GM12891 (cell line): Measurements from ENCODE around the gene TLE3.

Experiments
- DNase-seq: peaks from one replicate; pipeline ENCODE4 v3.0.0; 2011; ENCODE audit warnings: low spot score; ENCODE audit not compliant: insufficient read length
- FAIRE-seq: peaks from 2 replicates; lab custom pipeline; 2011; peaks lifted over from hg19 to GRCh38; lab: Jason Lieb, UNC
- PAX5 ChIP-seq: IDR thresholded peaks from 2 replicates; pipeline ENCODE4 v1.6.1; 2011; ENCODE audit warnings: low read length, moderate library complexity, mild to moderate bottlenecking; ENCODE audit not compliant: insufficient read depth, severe bottlenecking
- POLR2A ChIP-seq: IDR thresholded peaks from 2 replicates; pipeline ENCODE4 v1.6.1; 2011; ENCODE audit warnings: low read depth, low read length, control low read depth
- POLR2AphosphoS5 ChIP-seq: IDR thresholded peaks from 2 replicates; pipeline ENCODE4 v1.6.1; 2011; ENCODE audit warnings: low read depth, low read length, control low read depth
- POU2F2 ChIP-seq: IDR thresholded peaks from 2 replicates; pipeline ENCODE4 v1.6.1; 2011; ENCODE audit warnings: low read depth, mild to moderate bottlenecking, control low read depth, low read length, moderate library complexity
- SPI1 ChIP-seq: IDR thresholded peaks from 2 replicates; pipeline ENCODE4 v1.6.1; 2011; ENCODE audit warnings: low read depth, low read length, control low read depth
- TAF1 ChIP-seq: IDR thresholded peaks from 2 replicates; pipeline ENCODE4 v1.6.1; 2011; ENCODE audit warnings: low read depth, low read length, control low read depth

TLE3 gene

DNA sequence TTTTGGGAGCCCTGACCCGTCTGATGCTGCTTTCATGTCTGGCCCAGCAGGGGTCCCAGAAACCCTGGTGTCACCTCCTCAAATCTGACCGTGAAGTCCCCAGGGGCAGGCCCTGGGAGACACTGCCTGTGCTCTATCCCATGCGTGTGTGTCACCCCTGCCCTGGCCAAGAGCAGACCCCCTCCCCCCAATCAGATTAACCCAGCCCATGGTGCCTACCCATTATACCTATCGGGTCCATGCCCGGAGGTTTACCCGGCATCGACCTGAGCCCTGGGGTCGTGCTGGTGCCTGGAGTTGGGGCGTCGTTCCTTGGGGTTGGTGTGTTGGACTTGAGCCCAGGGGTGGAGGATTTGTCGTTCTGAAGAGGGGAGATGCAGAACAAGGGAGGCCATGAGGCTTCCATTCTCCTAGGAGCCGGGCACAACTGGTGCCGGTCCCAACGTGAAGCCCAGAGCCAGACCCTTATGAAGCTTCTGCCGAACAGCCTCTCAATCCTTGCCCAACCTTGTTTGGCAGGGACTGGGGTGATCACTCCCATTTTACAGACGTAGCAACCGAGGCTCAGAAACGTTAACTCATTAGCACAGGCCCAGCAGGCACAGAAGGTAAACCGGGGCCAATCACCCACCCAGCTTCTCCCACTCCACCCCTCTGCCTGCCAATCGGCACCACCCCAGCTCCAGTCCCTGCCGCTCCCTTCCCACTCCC is 39.6 kb downstream of the TLE3 start:
- TF ChIP-seq POU2F2 = no peak
- TF ChIP-seq POLR2AphosphoS5 = no peak
- no peak for TF ChIP-seq PAX5
- TF ChIP-seq SPI1 = no peak
- TF ChIP-seq POLR2A = no peak
- no peak for TF ChIP-seq TAF1
- DNase-seq = no peak

DNA sequence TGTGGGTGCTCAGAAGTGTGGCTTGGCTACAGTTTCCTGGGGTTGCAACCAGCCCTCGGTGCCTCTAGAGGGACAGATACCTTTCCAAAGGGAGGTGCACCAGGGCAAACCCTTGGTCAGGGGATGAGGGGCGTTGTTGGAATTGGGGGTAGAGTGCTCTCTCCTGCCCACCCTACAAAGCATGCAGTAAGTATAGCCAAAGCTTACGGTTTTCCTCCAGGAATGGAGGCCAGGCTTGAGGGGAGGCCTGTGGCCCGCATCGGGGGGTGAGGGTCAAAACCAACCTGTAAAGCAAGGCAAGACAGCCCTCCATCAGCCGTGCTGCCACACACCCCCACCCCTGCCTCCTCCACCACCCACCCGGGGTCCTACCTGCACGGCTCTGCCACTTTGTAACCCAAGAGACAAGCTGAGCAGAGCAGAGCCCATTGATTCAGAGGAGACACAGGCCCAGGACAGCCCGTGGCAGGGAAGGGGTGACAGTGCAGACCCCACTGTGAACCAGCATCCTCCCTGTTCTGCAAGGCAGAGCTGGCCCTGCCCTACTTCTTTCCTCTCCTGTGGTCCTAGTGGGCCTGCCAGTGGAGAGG is 41.5 kb downstream of the TLE3 start:
- no peak for DNase-seq
- TF ChIP-seq SPI1 (no peak), POLR2A (no peak), POU2F2 (no peak), TAF1 (no peak), POLR2AphosphoS5 (no peak), PAX5 (no peak)
- FAIRE-seq = no peak

More for the DNA sequence above, 39.6 kb downstream of the TLE3 start:
- no peak for FAIRE-seq

GRCh38 chr15:70055601-70056051 is 42.1 kb downstream of the TLE3 start:
- DNase-seq (no peak), FAIRE-seq (no peak)
- TF ChIP-seq PAX5 (no peak), POLR2A (no peak; the same call in 1 of the 2 replicates), POLR2AphosphoS5 (no peak), SPI1 (no peak), POU2F2 (no peak), TAF1 (no peak)

DNA sequence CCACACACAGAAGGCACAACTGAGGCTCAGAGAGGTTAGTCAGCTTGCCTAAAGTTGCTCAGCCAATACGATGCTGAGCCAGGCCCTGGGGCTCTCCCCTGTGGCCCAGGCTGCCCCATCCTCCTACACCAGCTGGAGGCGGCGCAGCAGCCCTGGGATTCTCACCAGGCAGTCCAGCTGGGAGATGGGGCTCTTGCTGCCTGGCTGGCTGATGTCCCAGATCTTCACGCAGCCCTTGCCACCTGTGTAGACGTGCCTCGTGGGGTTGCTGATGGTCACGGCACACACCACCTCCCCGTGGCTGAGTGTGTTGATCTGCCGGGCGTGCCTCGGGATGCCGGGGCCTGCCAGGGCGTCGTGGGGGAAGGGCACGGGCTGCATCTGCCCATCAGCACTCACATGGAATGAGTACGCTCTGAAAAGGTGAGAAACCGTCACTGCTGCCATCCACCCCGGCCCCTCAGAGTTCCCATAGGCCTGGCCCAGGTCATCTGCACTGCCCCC is 42.8 kb downstream of the TLE3 start:
- FAIRE-seq = no peak
- no peak for TF ChIP-seq POU2F2
- TF ChIP-seq PAX5 = no peak
- TF ChIP-seq TAF1 = no peak
- no peak for TF ChIP-seq POLR2AphosphoS5
- no peak for TF ChIP-seq SPI1
- no peak for TF ChIP-seq POLR2A
- DNase-seq = no peak

DNA sequence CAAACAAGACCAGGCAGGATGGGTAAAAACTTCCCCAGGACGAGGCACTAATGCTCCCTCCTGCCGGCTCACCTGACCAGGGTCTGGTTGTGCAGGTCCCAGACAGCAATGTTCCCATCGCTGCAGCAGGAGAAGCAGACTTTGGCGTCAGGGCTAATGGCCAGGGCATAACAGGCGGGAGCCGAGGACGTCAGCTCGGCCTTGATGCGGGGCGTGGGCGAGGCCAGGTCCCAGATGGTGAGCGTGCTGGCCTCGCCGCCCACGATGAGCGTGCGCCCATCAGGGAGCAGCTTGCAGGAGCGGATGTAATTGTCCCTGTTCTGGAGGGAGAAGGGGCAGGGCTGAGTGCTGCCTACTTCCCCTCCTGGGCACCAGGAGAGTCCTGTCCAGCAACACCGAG is 43.4 kb downstream of the TLE3 start:
- no peak for TF ChIP-seq POLR2AphosphoS5
- TF ChIP-seq TAF1 = no peak
- no peak for TF ChIP-seq POLR2A
- TF ChIP-seq SPI1 = no peak
- no peak for TF ChIP-seq POU2F2
- no peak for TF ChIP-seq PAX5
- no peak for DNase-seq
- FAIRE-seq = no peak

DNA sequence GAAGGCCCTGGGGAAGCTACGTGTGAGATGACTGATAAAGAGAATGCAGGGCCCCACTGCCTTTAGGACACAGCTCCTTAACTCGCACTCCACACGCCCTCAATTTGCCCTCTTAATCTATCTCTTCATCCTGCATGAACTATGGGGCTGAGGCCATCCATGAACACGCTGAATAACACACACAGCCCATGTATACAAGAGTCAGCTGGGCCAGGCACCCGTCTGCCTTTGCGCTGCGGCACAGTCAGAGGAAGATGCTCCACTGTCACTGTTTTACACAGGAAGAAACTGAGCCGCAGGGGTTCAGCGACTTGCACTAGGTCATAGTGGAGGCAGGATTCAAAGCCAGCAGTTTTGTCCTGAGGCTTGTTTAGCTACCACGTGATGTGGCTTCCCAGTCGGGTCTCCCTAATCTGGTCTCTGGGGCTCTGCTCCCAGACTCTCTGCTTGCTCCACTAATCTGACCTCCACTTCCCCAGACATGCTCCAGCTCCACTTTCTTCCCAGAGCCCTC is 43.9 kb downstream of the TLE3 start:
- no peak for TF ChIP-seq POU2F2
- no peak for TF ChIP-seq TAF1
- no peak for TF ChIP-seq PAX5
- TF ChIP-seq POLR2A = no peak
- TF ChIP-seq SPI1 = no peak
- no peak for TF ChIP-seq POLR2AphosphoS5
- FAIRE-seq (no peak), DNase-seq (no peak)

GRCh38 chr15:70053001-70053715 is 44.6 kb downstream of the TLE3 start:
- TF ChIP-seq SPI1 = no peak
- no peak for TF ChIP-seq POLR2A
- TF ChIP-seq TAF1 = no peak
- no peak for TF ChIP-seq POLR2AphosphoS5
- TF ChIP-seq POU2F2 = no peak
- no peak for TF ChIP-seq PAX5
- FAIRE-seq (no peak), DNase-seq (no peak)

- DNase-seq (no peak), FAIRE-seq (no peak)
Measured at GRCh38 chr15:70051948-70052633, 45.6 kb downstream of the TLE3 start.

More at GRCh38 chr15:70051948-70052633, 45.6 kb downstream of the TLE3 start:
- TF ChIP-seq PAX5 (no peak), POLR2A (peak; percentile 51; the same call in 1 of the 2 replicates)
